Loucy (cell line): Measurements from ENCODE around the gene LLGL2.

ENCODE experiments used
- H2AFZ ChIP-seq: fragments of 200-600 bp; sonication (generic); 2 replicates; pipeline ENCODE4 v1.6.0; 2016; ENCODE audit warnings: antibody characterized with exemption, mild to moderate bottlenecking, low read length, moderate library complexity
- H3F3A ChIP-seq: fragments of 200-600 bp; 2 replicates; pipeline ENCODE4 v1.6.0; 2016; ENCODE audit warnings: antibody characterized with exemption, low read depth, mild to moderate bottlenecking
- H3K27me3 ChIP-seq: fragments of 200-600 bp; sonication (generic); 2 replicates; pipeline ENCODE4 v1.6.1; 2014; ENCODE audit warnings: low read length, mild to moderate bottlenecking; ENCODE audit not compliant: insufficient read depth, poor library complexity, severe bottlenecking
- H3K36me3 ChIP-seq: fragments of 200-600 bp; sonication (generic); 2 replicates; pipeline ENCODE4 v1.6.1; 2016; ENCODE audit warnings: low read length; ENCODE audit not compliant: insufficient read depth
- H3K4me1 ChIP-seq: fragments of 200-600 bp; sonication (generic); 2 replicates; pipeline ENCODE4 v1.5.1; 2014; ENCODE audit warnings: low read length, mild to moderate bottlenecking; ENCODE audit not compliant: insufficient read depth, poor library complexity, severe bottlenecking
- H3K4me2 ChIP-seq: fragments of 200-600 bp; sonication (generic); 2 replicates; pipeline ENCODE4 v1.6.0; 2014; ENCODE audit warnings: antibody characterized with exemption, low read length, low read depth, mild to moderate bottlenecking; ENCODE audit not compliant: poor library complexity, severe bottlenecking
- H3K4me3 ChIP-seq: fragments of 200-600 bp; sonication (generic); 2 replicates; pipeline ENCODE4 v1.5.1; 2014; ENCODE audit warnings: low read length, mild to moderate bottlenecking, mixed read lengths; ENCODE audit not compliant: poor library complexity, severe bottlenecking
- H3K79me2 ChIP-seq: fragments of 200-600 bp; sonication (generic); 2 replicates; pipeline ENCODE4 v1.6.1; 2014; ENCODE audit warnings: low read length; ENCODE audit not compliant: insufficient read depth
- H3K9ac ChIP-seq: fragments of 200-600 bp; sonication (generic); 2 replicates; pipeline ENCODE4 v1.6.0; 2014; ENCODE audit warnings: mild to moderate bottlenecking, low read depth, low read length, moderate library complexity; ENCODE audit not compliant: poor library complexity, severe bottlenecking
- H3K9me2 ChIP-seq: fragments of 200-600 bp; sonication (generic); replicated peaks from 2 replicates; pipeline ENCODE4 v1.6.1; 2016; ENCODE audit warnings: low read depth, low read length, mixed read lengths
- H3K9me3 ChIP-seq: fragments of 200-600 bp; sonication (generic); 2 replicates; pipeline ENCODE4 v1.6.1; 2014; ENCODE audit warnings: mild to moderate bottlenecking, antibody characterized with exemption, low read length, low read depth; ENCODE audit not compliant: insufficient read depth
- H4K20me1 ChIP-seq: fragments of 200-600 bp; sonication (generic); 2 replicates; pipeline ENCODE4 v1.6.0; 2014; ENCODE audit warnings: antibody characterized with exemption, low read length, mild to moderate bottlenecking; ENCODE audit not compliant: insufficient read depth, poor library complexity, severe bottlenecking
- CTCF ChIP-seq: fragments of 200-600 bp; sonication (generic); conservative IDR thresholded peaks from 2 replicates; pipeline ENCODE4 v1.5.1; 2014; ENCODE audit warnings: mild to moderate bottlenecking, antibody characterized with exemption, low read length
- EZH2phosphoT487 ChIP-seq: fragments of 200-600 bp; IDR thresholded peaks from 2 replicates; pipeline ENCODE4 v1.6.1; 2018; ENCODE audit warnings: antibody characterized with exemption, mild to moderate bottlenecking, moderate library complexity, borderline replicate concordance

LLGL2 gene

GRCh38 chr17:75612906-75613626 lies 87.6 kb downstream of the LLGL2 start:
- no peaks in the 10 kb centered on the region for H3F3A ChIP-seq

GRCh38 chr17:75614006-75614405 lies 88.5 kb downstream of the LLGL2 start:
- Histone ChIP-seq H3K4me1 (peaks cover 7% of the 10 kb centered on the region), H3K79me2 (no peaks in the 10 kb centered on the region), H3F3A (no peaks in the 10 kb centered on the region), H3K9me2 (no peaks in the 10 kb centered on the region), H4K20me1 (no peaks in the 10 kb centered on the region), H3K9ac (no peak overlapping the region), H3K4me2 (no peak overlapping the region), H3K4me3 (no peak overlapping the region), H2AFZ (no peak overlapping the region), H3K9me3 (no peaks in the 10 kb centered on the region), H3K27me3 (no peaks in the 10 kb centered on the region), H3K36me3 (no peaks in the 10 kb centered on the region)
- TF ChIP-seq CTCF: no peak; the same call in 1 of the 2 replicates
- TF ChIP-seq EZH2phosphoT487: no peak

More at GRCh38 chr17:75612906-75613626, 87.6 kb downstream of the LLGL2 start:
- H3K79me2 ChIP-seq: no peaks in the 10 kb centered on the region
- H3K4me1 ChIP-seq: peaks cover 7% of the 10 kb centered on the region
- TF ChIP-seq EZH2phosphoT487 (no peak), CTCF (no peak)
- no peak overlapping the region for H3K9ac ChIP-seq
- no peaks in the 10 kb centered on the region for H4K20me1 ChIP-seq
- H3K36me3 ChIP-seq: no peaks in the 10 kb centered on the region
- no peaks in the 10 kb centered on the region for H3K9me2 ChIP-seq
- H3K27me3 ChIP-seq: no peaks in the 10 kb centered on the region
- no peak overlapping the region for H3K4me2 ChIP-seq
- no peak overlapping the region for H3K4me3 ChIP-seq
- H2AFZ ChIP-seq: no peak overlapping the region
- H3K9me3 ChIP-seq: no peaks in the 10 kb centered on the region

- TF ChIP-seq CTCF (no peak), EZH2phosphoT487 (no peak)
- no peaks in the 10 kb centered on the region for H4K20me1 ChIP-seq
- H3K36me3 ChIP-seq: no peaks in the 10 kb centered on the region
- no peaks in the 10 kb centered on the region for H3F3A ChIP-seq
- H3K9ac ChIP-seq: no peak overlapping the region
- no peak overlapping the region for H3K4me3 ChIP-seq
- H3K9me2 ChIP-seq: no peaks in the 10 kb centered on the region
- H3K4me2 ChIP-seq: no peak overlapping the region
- no peak overlapping the region for H2AFZ ChIP-seq
- H3K9me3 ChIP-seq: no peaks in the 10 kb centered on the region
- no peaks in the 10 kb centered on the region for H3K79me2 ChIP-seq
- peaks cover 7% of the 10 kb centered on the region for H3K4me1 ChIP-seq
- H3K27me3 ChIP-seq: no peaks in the 10 kb centered on the region
Measured at GRCh38 chr17:75614556-75615270, 89.2 kb downstream of the LLGL2 start.
